ENCODE measurements around the gene PCDHGC5. TPM values are rescaled to one million over a fixed set of nuclear protein-coding genes. Genes with fewer than 3 reads are reported as not detected.

The PCDHGC5 gene
- total RNA-seq, 1 experiment from 2014 or later: 2.1 TPM

DNA sequence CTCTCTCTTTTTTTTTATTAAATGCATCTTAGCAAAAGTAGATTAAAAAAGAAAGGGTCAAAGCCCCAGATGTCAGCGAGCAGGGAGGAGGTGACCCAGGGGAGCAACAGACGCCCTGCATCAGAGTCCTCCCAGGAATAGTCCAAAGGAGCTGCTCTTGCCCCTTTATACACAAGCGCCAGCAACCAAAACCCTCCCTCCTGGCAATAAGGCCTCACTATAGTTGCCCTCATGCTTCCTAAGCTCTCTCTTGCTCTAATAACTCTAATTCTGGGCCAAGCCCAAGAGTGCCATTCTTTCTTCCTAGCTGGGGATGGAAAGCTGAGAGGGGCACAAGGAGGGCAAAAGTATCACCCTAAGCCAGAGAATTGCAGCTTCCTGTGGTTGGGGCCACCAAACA is 26.3 kb downstream of the PCDHGC5 start:
- BruUV-seq (replicated peaks): TSS peak; percentile 50
- Mint-ChIP-seq H3K4me1 (ENCODE audit: low read depth, unreplicated experiment) (peaks cover 11% of the 10 kb centered on the region), H3K27me3 (ENCODE audit: unreplicated experiment) (no peaks in the 10 kb centered on the region), H3K36me3 (ENCODE audit: insufficient read depth, unreplicated experiment) (peaks cover 83% of the 10 kb centered on the region), H3K4me3 (ENCODE audit: low read depth, unreplicated experiment) (no peak overlapping the region), H3K9me3 (ENCODE audit: low read depth, unreplicated experiment) (no peaks in the 10 kb centered on the region), H3K27ac (ENCODE audit: unreplicated experiment) (no peak overlapping the region)
- CTCF ChIA-PET: interaction anchor here (0.5 to 0.7 kb wide), 2 partner anchors 13 to 85 kb away, joined by 3 to 5 read pairs; partner anchors contain the start of gene PCDHGA12
- DNase-seq: no peak
- TF ChIP-seq, protein P1, sequence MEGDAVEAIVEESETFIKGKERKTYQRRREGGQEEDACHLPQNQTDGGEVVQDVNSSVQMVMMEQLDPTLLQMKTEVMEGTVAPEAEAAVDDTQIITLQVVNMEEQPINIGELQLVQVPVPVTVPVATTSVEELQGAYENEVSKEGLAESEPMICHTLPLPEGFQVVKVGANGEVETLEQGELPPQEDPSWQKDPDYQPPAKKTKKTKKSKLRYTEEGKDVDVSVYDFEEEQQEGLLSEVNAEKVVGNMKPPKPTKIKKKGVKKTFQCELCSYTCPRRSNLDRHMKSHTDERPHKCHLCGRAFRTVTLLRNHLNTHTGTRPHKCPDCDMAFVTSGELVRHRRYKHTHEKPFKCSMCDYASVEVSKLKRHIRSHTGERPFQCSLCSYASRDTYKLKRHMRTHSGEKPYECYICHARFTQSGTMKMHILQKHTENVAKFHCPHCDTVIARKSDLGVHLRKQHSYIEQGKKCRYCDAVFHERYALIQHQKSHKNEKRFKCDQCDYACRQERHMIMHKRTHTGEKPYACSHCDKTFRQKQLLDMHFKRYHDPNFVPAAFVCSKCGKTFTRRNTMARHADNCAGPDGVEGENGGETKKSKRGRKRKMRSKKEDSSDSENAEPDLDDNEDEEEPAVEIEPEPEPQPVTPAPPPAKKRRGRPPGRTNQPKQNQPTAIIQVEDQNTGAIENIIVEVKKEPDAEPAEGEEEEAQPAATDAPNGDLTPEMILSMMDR (IDR thresholded peaks at IDR 0.05; ENCODE audit: unreplicated experiment): no peak
- intact Hi-C loops (cut with micrococcal nuclease; ENCODE audit: unreplicated experiment): no loop called here

DNA sequence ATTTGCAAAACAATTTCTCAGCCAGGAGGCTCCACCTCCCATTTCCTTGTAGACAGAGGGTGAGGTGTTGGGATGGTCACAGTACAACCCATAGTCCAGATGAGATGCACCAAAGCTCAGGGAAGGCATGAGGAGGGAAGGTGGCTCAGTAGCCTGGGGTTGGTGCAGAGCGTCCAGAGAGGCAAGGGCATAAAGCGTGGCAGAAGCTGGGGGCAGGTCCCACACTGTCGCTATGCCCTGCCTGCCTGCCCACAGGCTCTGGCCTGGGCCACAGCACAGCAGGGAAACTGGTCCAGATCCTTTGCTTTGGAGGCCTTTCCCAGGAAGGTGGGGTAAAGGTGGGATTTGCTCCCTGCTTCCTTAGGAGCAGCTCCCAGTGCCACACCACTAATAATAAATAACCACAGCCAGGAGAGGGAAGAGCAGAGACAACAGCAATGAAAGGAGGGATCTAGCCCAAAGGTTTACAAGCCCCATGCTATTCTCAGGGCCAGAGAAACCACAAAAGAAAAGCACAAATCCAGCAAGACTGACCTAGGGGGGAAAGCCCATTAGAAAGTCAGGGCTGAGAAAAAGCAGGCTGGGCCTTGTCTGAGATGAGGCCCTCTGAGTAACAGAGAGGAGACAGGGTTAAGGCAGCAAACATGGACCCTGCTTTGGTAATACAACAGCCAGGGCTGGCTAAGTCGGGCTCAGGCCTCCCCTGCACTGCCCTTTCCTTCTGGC is 27.2 kb downstream of the PCDHGC5 start:
- DNase-seq: no peak
- H3K27ac Mint-ChIP-seq (ENCODE audit: unreplicated experiment): peak overlapping the region; percentile 25
- TF ChIP-seq, protein P1 (IDR thresholded peaks at IDR 0.05; ENCODE audit: unreplicated experiment): no peak
- peaks cover 83% of the 10 kb centered on the region for H3K36me3 Mint-ChIP-seq (ENCODE audit: insufficient read depth, unreplicated experiment)
- H3K4me1 Mint-ChIP-seq (ENCODE audit: low read depth, unreplicated experiment): peaks cover 21% of the 10 kb centered on the region
- H3K4me3 Mint-ChIP-seq (ENCODE audit: low read depth, unreplicated experiment): no peak overlapping the region
- no peaks in the 10 kb centered on the region for H3K27me3 Mint-ChIP-seq (ENCODE audit: unreplicated experiment)
- intact Hi-C loops (cut with micrococcal nuclease; ENCODE audit: unreplicated experiment): no loop called here
- no TSS peak for BruUV-seq (replicated peaks)
- CTCF ChIA-PET: no interaction called here
- H3K9me3 Mint-ChIP-seq (ENCODE audit: low read depth, unreplicated experiment): no peaks in the 10 kb centered on the region

DNA sequence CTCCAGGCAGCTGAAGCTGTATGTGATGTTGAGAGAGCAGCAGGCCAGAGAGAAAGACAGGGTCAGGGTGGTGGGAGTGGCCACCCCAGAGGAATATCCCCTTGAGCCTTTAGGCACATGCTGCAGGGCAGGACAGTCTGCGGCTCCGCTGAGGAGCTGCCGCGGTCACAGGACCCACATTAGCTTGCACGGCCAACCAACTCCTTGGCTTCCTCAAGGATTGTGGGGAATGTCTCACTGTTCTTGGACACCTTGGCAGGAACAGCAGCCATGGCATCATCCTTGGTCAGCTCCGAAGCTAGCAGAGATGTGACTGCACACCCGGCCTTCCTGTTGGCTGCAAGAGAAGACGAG is 27.8 kb downstream of the PCDHGC5 start:
- intact Hi-C loops (cut with micrococcal nuclease; ENCODE audit: unreplicated experiment): no loop called here
- TF ChIP-seq, protein P1 (IDR thresholded peaks at IDR 0.05; ENCODE audit: unreplicated experiment): no peak
- DNase-seq: no peak
- Mint-ChIP-seq H3K9me3 (ENCODE audit: low read depth, unreplicated experiment) (no peaks in the 10 kb centered on the region), H3K27ac (ENCODE audit: unreplicated experiment) (peak overlapping the region; percentile 25), H3K36me3 (ENCODE audit: insufficient read depth, unreplicated experiment) (peaks cover 83% of the 10 kb centered on the region), H3K27me3 (ENCODE audit: unreplicated experiment) (no peaks in the 10 kb centered on the region), H3K4me1 (ENCODE audit: low read depth, unreplicated experiment) (peaks cover 26% of the 10 kb centered on the region), H3K4me3 (ENCODE audit: low read depth, unreplicated experiment) (no peak overlapping the region)
- CTCF ChIA-PET: no interaction called here
- no TSS peak for BruUV-seq (replicated peaks)

DNA sequence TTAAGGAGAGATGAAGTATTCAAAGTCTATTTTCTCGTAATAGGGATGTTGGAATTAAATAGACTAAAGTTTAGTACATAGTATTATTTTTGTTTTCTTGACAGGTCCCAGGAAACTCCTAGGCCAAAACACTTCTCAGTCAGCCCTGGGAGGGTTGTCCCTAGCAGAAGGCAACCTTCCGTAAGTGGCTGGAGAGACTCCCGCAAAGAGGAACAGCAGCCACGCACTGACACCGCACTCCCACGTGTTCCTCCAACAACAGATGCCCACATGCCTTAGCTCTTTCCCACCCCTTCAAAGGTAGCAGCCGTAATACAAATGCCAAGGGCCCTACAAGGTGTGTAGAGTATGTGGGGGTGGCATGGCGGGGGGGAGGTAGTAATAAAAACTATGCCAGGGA is 28.4 kb downstream of the PCDHGC5 start:
- TF ChIP-seq, protein P1 (IDR thresholded peaks at IDR 0.05; ENCODE audit: unreplicated experiment): no peak
- H3K4me1 Mint-ChIP-seq (ENCODE audit: low read depth, unreplicated experiment): peaks cover 33% of the 10 kb centered on the region
- peaks cover 83% of the 10 kb centered on the region for H3K36me3 Mint-ChIP-seq (ENCODE audit: insufficient read depth, unreplicated experiment)
- no peak for DNase-seq
- no peaks in the 10 kb centered on the region for H3K9me3 Mint-ChIP-seq (ENCODE audit: low read depth, unreplicated experiment)
- BruUV-seq (replicated peaks): no TSS peak
- intact Hi-C loops (cut with micrococcal nuclease; ENCODE audit: unreplicated experiment): no loop called here
- CTCF ChIA-PET: interaction anchor here (0.6 kb wide), 1 partner anchor 963 kb away, joined by 3 read pairs; no protein-coding TSS in a partner anchor
- peak overlapping the region; percentile 62 for H3K27ac Mint-ChIP-seq (ENCODE audit: unreplicated experiment)
- H3K27me3 Mint-ChIP-seq (ENCODE audit: unreplicated experiment): no peaks in the 10 kb centered on the region
- H3K4me3 Mint-ChIP-seq (ENCODE audit: low read depth, unreplicated experiment): no peak overlapping the region
